Mucosa of rectum (tissue), 2 donors: ENCODE measurements around the gene PDCD2L.
"Not testable (repeated sequence)": the region's sequence is repeated elsewhere in the genome, so short reads cannot be mapped to it uniquely, and the experiment has no call there.

Source experiments
- H3K27ac ChIP-seq, 2 donors: one replicate each; pipeline ENCODE4 v1.7.0; 2013; ENCODE audit warnings: inconsistent platforms in 2 of 2, low read depth in 2 of 2, low read length in 2 of 2
- H3K27me3 ChIP-seq, 2 donors: one replicate each; pipeline ENCODE4 v1.7.0; 2013; ENCODE audit warnings: low read length in 2 of 2; ENCODE audit not compliant: control insufficient read depth in 2 of 2, insufficient read depth in 2 of 2
- H3K36me3 ChIP-seq, 2 donors: one replicate each; pipeline ENCODE4 v1.7.0; 2013; ENCODE audit warnings: low read length in 2 of 2; ENCODE audit not compliant: control insufficient read depth in 2 of 2, insufficient read depth in 2 of 2
- H3K4me1 ChIP-seq, 2 donors: one replicate each; pipeline ENCODE4 v1.7.0; 2013; ENCODE audit warnings: low read length in 2 of 2, mild to moderate bottlenecking in 1 of 2; ENCODE audit not compliant: control insufficient read depth in 2 of 2, insufficient read depth in 2 of 2
- H3K4me3 ChIP-seq, 2 donors: one replicate each; pipeline ENCODE4 v1.7.0; 2013; ENCODE audit warnings: low read length in 2 of 2
- H3K9ac ChIP-seq, 2 donors: one replicate each; pipeline ENCODE4 v1.7.0; 2013; ENCODE audit warnings: low read length in 2 of 2, low read depth in 1 of 2, mild to moderate bottlenecking in 1 of 2
- H3K9me3 ChIP-seq, 2 donors: one replicate each; pipeline ENCODE4 v1.7.0; 2013; ENCODE audit warnings: low read length in 2 of 2; ENCODE audit not compliant: control insufficient read depth in 2 of 2
- donor health status: healthy.
- donor health status: Normal muscosa, but diverticular disease.

Gene PDCD2L

GRCh38 chr19:34373601-34374288 is 30.5 kb upstream of the PDCD2L start:
- H3K9ac ChIP-seq = no peak overlapping the region
- H3K36me3 ChIP-seq = peaks cover 37 to 51% of the 10 kb centered on the region in 2 donors
- H3K9me3 ChIP-seq = no peaks in the 10 kb centered on the region
- no peaks in the 10 kb centered on the region for H3K4me1 ChIP-seq
- no peak overlapping the region for H3K4me3 ChIP-seq
- no peak overlapping the region for H3K27ac ChIP-seq
- H3K27me3 ChIP-seq = no peaks in the 10 kb centered on the region

DNA sequence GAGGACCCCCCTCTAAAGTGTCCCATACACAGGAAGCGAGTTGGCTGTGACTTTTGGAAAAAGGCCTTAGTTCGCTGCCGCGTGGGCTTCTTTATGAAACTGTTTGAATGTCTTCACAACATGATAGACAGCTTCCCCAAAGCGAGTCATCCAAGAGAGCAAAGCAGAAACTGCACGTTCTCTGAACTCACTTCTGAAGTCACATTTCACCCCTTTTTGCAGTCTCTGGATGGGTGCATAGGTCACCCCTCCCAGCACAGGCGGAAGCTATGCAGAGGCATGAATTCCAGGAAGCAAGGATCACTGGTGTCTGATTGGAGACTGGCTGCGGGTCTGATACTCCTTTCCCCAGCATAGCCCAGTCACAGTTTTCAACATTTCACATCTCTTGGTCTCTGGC is 28.6 kb upstream of the PDCD2L start:
- H3K27me3 ChIP-seq = no peaks in the 10 kb centered on the region
- peaks cover 38 to 50% of the 10 kb centered on the region in 2 donors for H3K36me3 ChIP-seq
- no peak overlapping the region for H3K27ac ChIP-seq
- H3K4me1 ChIP-seq = no peaks in the 10 kb centered on the region
- H3K4me3 ChIP-seq = no peak overlapping the region
- H3K9ac ChIP-seq = no peak overlapping the region
- H3K9me3 ChIP-seq = no peaks in the 10 kb centered on the region

GRCh38 chr19:34380639-34381241 is 23.5 kb upstream of the PDCD2L start:
- H3K9ac ChIP-seq = no peak overlapping the region
- H3K27me3 ChIP-seq = no peaks in the 10 kb centered on the region
- no peaks in the 10 kb centered on the region for H3K9me3 ChIP-seq
- H3K4me3 ChIP-seq = no peak overlapping the region
- H3K4me1 ChIP-seq = no peaks in the 10 kb centered on the region
- peaks cover 67 to 69% of the 10 kb centered on the region in 2 donors for H3K36me3 ChIP-seq
- H3K27ac ChIP-seq = no peak overlapping the region

GRCh38 chr19:34381399-34382251 is 22.6 kb upstream of the PDCD2L start:
- H3K4me3 ChIP-seq = no peak overlapping the region
- H3K27ac ChIP-seq = no peak overlapping the region
- no peaks in the 10 kb centered on the region for H3K9me3 ChIP-seq
- no peaks in the 10 kb centered on the region for H3K27me3 ChIP-seq
- no peak overlapping the region for H3K9ac ChIP-seq
- H3K36me3 ChIP-seq = peaks cover 65 to 69% of the 10 kb centered on the region in 2 donors
- H3K4me1 ChIP-seq = no peaks in the 10 kb centered on the region

GRCh38 chr19:34382471-34382870 is 21.7 kb upstream of the PDCD2L start:
- H3K4me1 ChIP-seq = no peaks in the 10 kb centered on the region
- no peak overlapping the region for H3K4me3 ChIP-seq
- H3K27me3 ChIP-seq = no peaks in the 10 kb centered on the region
- peaks cover 65 to 77% of the 10 kb centered on the region in 2 donors for H3K36me3 ChIP-seq
- no peak overlapping the region for H3K27ac ChIP-seq
- no peaks in the 10 kb centered on the region for H3K9me3 ChIP-seq
- no peak overlapping the region for H3K9ac ChIP-seq

- no peak overlapping the region for H3K27ac ChIP-seq
- H3K4me3 ChIP-seq = no peak overlapping the region
- no peaks in the 10 kb centered on the region for H3K4me1 ChIP-seq
- no peaks in the 10 kb centered on the region for H3K9me3 ChIP-seq
- no peak overlapping the region for H3K9ac ChIP-seq
- no peaks in the 10 kb centered on the region for H3K27me3 ChIP-seq
- peaks cover 67 to 81% of the 10 kb centered on the region in 2 donors for H3K36me3 ChIP-seq
Observed at GRCh38 chr19:34383599-34383998, 20.6 kb upstream of the PDCD2L start.

- Histone ChIP-seq H3K36me3 (peaks cover 67 to 70% of the 10 kb centered on the region in 2 donors), H3K9ac (no peak overlapping the region), H3K9me3 (no peaks in the 10 kb centered on the region), H3K4me1 (no peaks in the 10 kb centered on the region), H3K4me3 (no peak overlapping the region), H3K27me3 (no peaks in the 10 kb centered on the region), H3K27ac (no peak overlapping the region)
Observed at GRCh38 chr19:34386645-34387445, 17.4 kb upstream of the PDCD2L start.

GRCh38 chr19:34387446-34387810 is 16.8 kb upstream of the PDCD2L start:
- Histone ChIP-seq H3K9me3 (no peaks in the 10 kb centered on the region), H3K4me1 (no peaks in the 10 kb centered on the region), H3K9ac (no peak overlapping the region), H3K27me3 (no peaks in the 10 kb centered on the region), H3K36me3 (peaks cover 67% of the 10 kb centered on the region in 2 donors), H3K4me3 (no peak overlapping the region), H3K27ac (no peak overlapping the region)

- peaks cover 59 to 67% of the 10 kb centered on the region in 2 donors for H3K36me3 ChIP-seq
- not testable (repeated sequence) for H3K27me3 ChIP-seq, H3K27ac ChIP-seq, H3K9ac ChIP-seq, H3K4me1 ChIP-seq, H3K4me3 ChIP-seq, H3K9me3 ChIP-seq
Observed at GRCh38 chr19:34388745-34389144, 15.5 kb upstream of the PDCD2L start.
